Fibroblast of skin of left quadriceps (primary cell): ENCODE measurements around the gene POC1A.

Source experiments
- DNase-seq, 2 experiments: peaks; one replicate each; pipeline ENCODE4 v3.0.0-alpha.2; 2013; ENCODE audit warnings: low read depth in 2 of 2

Gene POC1A

DNA sequence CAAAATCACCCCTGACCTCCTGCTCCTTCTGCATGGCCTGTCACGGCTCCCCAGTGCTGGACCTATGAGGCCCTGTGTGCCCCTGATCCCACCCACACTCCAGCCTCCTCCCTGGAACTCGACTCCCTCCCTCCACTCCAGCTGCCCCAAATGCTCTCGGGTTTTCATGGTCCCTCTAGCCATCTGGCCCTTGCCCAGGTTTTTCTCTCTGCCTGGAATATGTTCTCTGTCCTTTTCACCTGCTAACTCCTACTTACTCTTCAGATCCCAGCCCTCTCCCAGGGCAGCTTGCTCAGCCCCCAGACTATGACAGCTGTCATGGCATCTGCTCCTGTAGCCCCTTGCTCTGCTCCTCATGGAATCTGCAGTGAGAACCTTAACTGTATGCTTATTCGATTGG lies 128.2 kb downstream of the POC1A start:
- DNase-seq = no peak

DNA sequence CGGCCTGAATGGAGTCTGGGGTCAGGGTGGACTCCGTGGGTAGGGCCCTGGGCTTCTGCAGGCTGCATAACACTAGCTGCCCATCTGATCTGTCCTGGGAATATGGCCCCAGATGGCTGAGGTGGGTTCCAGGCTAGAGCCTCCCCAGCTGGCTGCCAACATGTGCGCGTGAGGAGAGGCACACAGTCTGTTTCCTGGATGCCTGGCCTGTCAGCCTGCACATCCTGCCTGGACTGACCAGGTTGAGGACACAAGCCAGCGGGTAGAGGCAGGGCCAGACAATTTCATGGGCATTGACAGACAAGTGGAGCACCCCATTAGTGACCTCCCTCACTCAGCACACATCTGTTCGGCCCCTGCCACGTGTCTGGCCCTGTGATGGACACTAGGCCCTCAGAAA lies 128.8 kb downstream of the POC1A start:
- DNase-seq = no peak
